ENCODE measurements around the gene SHANK1. TPM values are rescaled to one million over a fixed set of nuclear protein-coding genes. Genes with fewer than 3 reads are reported as not detected.

SHANK1 gene
- total RNA-seq, 4 donors from 2014 or later = 0.11 to 0.42 (median 0.39) TPM; not detected in 1

GRCh38 chr19:50718255-50719118 lies 1.1 kb downstream of the SHANK1 start:
- H3K4me3 ChIP-seq = peak overlapping the region; percentile 40 to 56 (median 43)
- peaks cover 13 to 28% (median 24%) of the 10 kb centered on the region in 4 donors for H3K4me1 ChIP-seq
- H3K27me3 ChIP-seq = peaks cover 5 to 99% (median 30%) of the 10 kb centered on the region in 4 donors
- intact Hi-C loops (cut with DNase I) = no loop called here
- H3K36me3 ChIP-seq = no peaks in the 10 kb centered on the region
- H3K9me3 ChIP-seq = no peaks in the 10 kb centered on the region
- under 1% methylated on average over 21 of the region's 74 CpGs for WGBS
- H3K27ac ChIP-seq (replicated peaks in 1 of 4) = no peak overlapping the region
- no peak for TF ChIP-seq CTCF (IDR thresholded peaks at IDR 0.05)
- TF ChIP-seq POLR2A (IDR thresholded peaks at IDR 0.05; ENCODE audit: low read depth) = no peak
- no peak for TF ChIP-seq POLR2AphosphoS5 (IDR thresholded peaks at IDR 0.05)
- no peak for TF ChIP-seq EP300 (IDR thresholded peaks at IDR 0.05)
- DNase-seq (ENCODE audit: extremely low spot score) = no peak

- H3K4me1 ChIP-seq = peaks cover 13 to 23% (median 20%) of the 10 kb centered on the region in 4 donors
- DNase-seq (ENCODE audit: extremely low spot score) = no peak
- H3K27me3 ChIP-seq = peaks cover 5 to 99% (median 28%) of the 10 kb centered on the region in 4 donors
- no peak overlapping the region for H3K27ac ChIP-seq (replicated peaks in 1 of 4)
- no peaks in the 10 kb centered on the region for H3K36me3 ChIP-seq
- intact Hi-C loops (cut with DNase I) = no loop called here
- 3% methylated on average over 11 of the region's 13 CpGs for WGBS
- no peak for TF ChIP-seq EP300 (IDR thresholded peaks at IDR 0.05)
- no peak for TF ChIP-seq POLR2AphosphoS5 (IDR thresholded peaks at IDR 0.05)
- no peak for TF ChIP-seq POLR2A (IDR thresholded peaks at IDR 0.05; ENCODE audit: low read depth)
- TF ChIP-seq CTCF (IDR thresholded peaks at IDR 0.05) = no peak
- no peaks in the 10 kb centered on the region for H3K9me3 ChIP-seq
- peak overlapping the region in 3 of 4 donors; percentile 40 to 56 (median 43) for H3K4me3 ChIP-seq
Observed at GRCh38 chr19:50717891-50718254, 1.7 kb downstream of the SHANK1 start.

GRCh38 chr19:50717026-50717723 lies 2.4 kb downstream of the SHANK1 start:
- peaks cover 5 to 99% (median 25%) of the 10 kb centered on the region in 4 donors for H3K27me3 ChIP-seq

More at GRCh38 chr19:50717026-50717723, 2.4 kb downstream of the SHANK1 start:
- no peaks in the 10 kb centered on the region for H3K36me3 ChIP-seq
- H3K4me1 ChIP-seq = peaks cover 13 to 22% (median 20%) of the 10 kb centered on the region in 4 donors
- H3K4me3 ChIP-seq = no peak overlapping the region
- H3K9me3 ChIP-seq = no peaks in the 10 kb centered on the region
- no peak for TF ChIP-seq POLR2AphosphoS5 (IDR thresholded peaks at IDR 0.05)
- no peak for TF ChIP-seq CTCF (IDR thresholded peaks at IDR 0.05)
- no peak for TF ChIP-seq EP300 (IDR thresholded peaks at IDR 0.05)
- no peak for TF ChIP-seq POLR2A (IDR thresholded peaks at IDR 0.05; ENCODE audit: low read depth)
- DNase-seq (ENCODE audit: extremely low spot score) = no peak
- intact Hi-C loops (cut with DNase I) = no loop called here
- 77% methylated on average over 19 of the region's 23 CpGs for WGBS
- no peak overlapping the region for H3K27ac ChIP-seq (replicated peaks in 1 of 4)

Data from esophagus muscularis mucosa (tissue), 4 donors.